ENCODE data around the gene CCDC57.
A peak's percentile ranks its signal among the peaks of the same experiment; 100 is the strongest.

CCDC57 gene

DNA sequence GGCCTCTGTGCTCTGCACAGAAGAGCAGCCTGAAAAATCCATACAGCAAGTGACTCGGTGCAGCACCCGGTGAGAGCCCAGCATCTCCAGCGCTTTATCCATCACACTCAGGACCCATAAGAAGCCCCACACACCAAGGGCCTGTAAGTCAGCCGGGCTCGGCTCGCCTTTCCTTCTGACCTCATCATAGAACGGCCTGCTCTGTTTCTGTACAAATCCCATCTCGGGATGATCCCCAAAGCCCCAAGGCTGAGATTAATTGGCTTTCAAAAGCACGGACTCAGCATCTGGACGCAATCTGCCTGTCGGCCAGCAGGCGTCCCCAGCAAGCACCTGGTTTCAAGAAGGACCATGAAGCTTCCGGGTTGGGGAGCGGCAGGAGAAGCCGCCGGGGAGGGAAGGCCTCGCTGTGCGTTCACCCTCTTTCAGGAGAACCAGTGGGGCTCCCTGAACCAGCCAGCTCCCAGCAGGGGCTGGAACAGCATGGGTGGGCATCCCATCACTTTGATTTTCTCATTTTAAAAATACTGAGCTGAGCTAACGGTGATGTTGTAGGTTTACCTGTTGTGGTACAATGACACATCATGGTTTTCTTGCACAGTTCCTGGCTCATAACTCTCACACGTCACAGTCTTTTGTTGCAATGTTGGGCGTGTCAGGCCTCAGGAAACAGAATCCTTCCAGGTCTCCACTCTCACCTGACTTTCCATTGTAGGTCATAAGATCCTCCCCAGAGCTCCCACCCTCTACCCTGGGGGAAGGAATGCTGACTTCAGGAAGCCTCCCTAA, 6.7 kb downstream of the CCDC57 start:
- DNase-seq (ENCODE audit: low read depth) = peak; percentile 86
- H3K4me3 ChIP-seq (ENCODE audit: low read length) = no peak overlapping the region
- TF ChIP-seq, protein P1, sequence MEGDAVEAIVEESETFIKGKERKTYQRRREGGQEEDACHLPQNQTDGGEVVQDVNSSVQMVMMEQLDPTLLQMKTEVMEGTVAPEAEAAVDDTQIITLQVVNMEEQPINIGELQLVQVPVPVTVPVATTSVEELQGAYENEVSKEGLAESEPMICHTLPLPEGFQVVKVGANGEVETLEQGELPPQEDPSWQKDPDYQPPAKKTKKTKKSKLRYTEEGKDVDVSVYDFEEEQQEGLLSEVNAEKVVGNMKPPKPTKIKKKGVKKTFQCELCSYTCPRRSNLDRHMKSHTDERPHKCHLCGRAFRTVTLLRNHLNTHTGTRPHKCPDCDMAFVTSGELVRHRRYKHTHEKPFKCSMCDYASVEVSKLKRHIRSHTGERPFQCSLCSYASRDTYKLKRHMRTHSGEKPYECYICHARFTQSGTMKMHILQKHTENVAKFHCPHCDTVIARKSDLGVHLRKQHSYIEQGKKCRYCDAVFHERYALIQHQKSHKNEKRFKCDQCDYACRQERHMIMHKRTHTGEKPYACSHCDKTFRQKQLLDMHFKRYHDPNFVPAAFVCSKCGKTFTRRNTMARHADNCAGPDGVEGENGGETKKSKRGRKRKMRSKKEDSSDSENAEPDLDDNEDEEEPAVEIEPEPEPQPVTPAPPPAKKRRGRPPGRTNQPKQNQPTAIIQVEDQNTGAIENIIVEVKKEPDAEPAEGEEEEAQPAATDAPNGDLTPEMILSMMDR (conservative IDR thresholded peaks at IDR 0.05; ENCODE audit: low read length) = peak; percentile 84

DNA sequence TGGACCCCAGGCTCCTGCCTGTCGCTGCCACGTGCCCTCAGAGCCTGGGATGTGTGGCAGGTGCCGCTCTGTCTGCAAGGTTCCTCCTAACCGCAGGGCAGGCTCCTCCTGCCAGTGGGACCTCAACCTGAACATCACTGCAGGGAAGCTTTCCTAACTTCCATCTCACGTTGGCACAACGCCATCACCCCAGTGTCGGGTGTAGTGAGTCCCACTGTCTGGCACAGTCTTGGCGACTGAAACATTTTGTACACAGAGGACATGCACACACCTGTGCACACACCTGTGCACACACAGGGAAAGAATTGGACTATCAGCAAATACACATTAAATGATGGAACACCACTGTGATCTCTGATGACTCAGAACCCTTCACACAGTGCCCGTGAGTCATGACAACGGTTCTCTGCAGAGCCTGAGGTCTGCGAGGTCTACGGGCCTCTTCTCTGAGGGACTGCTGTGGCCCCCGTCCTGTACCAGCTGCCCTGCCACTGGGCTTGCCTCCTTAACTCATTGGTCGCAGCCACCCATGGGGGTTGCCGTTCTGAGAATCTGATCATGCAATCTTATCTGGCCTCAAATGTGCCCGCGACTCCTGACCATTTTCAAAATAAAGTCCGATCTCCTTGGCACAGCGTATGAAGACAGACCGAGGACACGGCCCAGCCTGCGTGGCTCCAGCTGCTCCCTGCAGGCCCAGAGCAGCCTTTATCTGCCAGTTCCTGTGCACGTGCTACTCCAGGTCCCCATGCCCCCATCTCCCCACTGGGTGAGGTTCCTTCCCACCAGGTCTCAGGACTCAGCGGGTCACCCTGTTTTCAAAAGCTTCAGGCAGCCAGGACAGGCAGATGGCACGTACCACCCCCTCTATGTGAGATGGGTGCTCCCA, 7.6 kb downstream of the CCDC57 start:
- peak; percentile 62 for DNase-seq (ENCODE audit: low read depth)
- no peak overlapping the region for H3K4me3 ChIP-seq (ENCODE audit: low read length)
- TF ChIP-seq, protein P1 (conservative IDR thresholded peaks at IDR 0.05; ENCODE audit: low read length) = no peak

DNA sequence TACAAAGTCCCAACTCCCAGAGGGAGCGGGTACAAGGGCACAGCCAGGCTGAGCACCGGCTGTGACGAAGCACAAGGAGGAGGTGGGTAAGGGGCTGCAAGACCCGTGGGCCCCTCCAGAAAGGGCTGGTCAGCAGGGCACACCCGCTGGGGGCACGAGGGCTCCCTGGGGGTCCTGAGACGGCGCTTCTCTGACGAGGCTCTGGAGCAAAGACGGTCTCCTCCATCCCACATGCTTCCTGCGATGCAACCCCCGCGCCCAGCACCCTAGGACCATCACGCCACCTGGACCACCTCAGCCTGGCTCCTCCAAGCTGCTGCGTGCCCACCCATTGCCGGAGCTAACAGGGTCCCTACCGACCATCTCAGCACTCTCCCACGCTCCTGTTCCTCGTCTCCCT, 8.7 kb downstream of the CCDC57 start:
- no peak for DNase-seq (ENCODE audit: low read depth)
- no peak overlapping the region for H3K4me3 ChIP-seq (ENCODE audit: low read length)
- TF ChIP-seq, protein P1 (conservative IDR thresholded peaks at IDR 0.05; ENCODE audit: low read length) = no peak

DNA sequence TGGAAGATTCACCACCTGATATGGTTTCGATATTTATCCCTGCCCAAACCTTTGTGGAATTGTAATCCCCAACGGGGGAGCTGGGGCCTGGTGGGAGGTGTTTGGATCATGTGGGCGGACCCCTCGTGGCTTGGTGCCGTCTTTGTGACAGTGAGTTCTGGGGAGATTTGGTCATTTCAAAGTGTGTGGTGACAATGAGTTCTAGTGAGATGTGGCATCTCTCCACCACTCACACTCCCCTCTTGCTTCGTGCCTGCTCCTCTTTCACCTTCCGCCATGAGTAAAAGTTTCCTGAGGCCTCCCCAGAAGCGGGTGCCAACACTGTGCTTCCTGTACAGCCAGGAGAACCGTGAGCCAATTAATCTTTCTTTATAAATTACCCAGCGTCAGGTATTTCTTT, 9.7 kb downstream of the CCDC57 start:
- TF ChIP-seq, protein P1 (conservative IDR thresholded peaks at IDR 0.05; ENCODE audit: low read length) = no peak
- no peak for DNase-seq (ENCODE audit: low read depth)
- no peak overlapping the region for H3K4me3 ChIP-seq (ENCODE audit: low read length)

DNA sequence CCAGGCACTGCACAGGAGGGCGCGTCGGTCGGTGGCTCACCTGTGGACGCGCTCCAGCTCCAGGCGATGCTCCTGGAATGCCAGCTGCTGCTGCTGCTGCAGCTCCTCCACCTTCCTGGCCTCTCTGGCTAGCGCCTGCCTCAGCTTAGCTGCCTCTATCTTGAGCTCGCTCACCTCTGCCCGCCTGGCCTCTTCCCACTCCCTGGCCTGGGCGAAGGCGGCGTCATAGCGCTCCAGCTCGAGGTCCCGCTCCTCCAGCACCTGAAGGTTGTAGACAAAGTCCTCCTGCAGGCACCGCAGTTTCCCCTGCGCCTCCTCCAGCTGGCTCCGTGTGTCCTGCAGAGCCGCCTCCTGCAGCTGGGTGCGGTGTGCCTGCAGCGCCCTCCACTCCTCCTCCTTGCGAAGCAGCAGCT, 11.1 kb downstream of the CCDC57 start:
- no peak overlapping the region for H3K4me3 ChIP-seq (ENCODE audit: low read length)
- no peak for DNase-seq (ENCODE audit: low read depth)
- TF ChIP-seq, protein P1 (conservative IDR thresholded peaks at IDR 0.05; ENCODE audit: low read length) = no peak

DNA sequence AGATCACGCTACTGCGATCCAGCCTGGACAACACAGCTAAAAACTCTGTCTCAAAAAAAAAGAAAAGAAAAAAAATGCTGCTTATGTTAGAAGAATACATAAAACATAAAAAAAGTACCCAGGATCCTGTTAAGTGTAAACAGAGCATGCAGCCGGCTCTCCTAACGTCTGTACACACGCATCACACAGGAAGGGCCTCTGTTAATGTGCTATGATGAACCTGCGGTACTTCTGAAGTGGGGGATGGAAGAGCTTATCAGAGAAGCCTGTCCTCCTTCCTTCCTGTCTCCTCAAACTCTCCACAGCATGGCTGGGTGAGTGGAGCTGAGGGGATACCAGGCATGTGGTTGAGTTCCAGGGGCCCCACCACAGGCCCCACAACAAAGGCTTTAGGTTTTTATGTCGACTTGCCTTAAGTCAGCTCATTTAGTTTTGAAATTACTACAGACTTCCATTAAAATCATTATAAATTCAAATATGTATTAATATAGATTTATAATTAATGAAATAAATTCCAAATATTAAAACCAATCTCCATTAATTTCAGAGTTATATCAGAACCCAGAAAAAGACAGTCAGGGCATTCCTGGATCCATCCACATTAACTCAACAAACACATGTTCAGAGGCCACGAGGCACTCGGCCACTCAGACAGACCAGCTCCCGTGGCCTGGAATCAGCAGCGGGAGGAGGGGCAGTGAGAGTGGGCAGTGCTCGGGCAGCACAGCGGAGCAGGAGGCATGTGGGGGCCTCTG, 11.7 kb downstream of the CCDC57 start:
- no peak overlapping the region for H3K4me3 ChIP-seq (ENCODE audit: low read length)
- no peak for DNase-seq (ENCODE audit: low read depth)
- TF ChIP-seq, protein P1 (conservative IDR thresholded peaks at IDR 0.05; ENCODE audit: low read length) = no peak
